NK-92 treated with Interleukin-12 subunit alpha and Interleukin-12 subunit beta, amount 100 ng/mL, for 24 hours (cell line): ENCODE results near the gene HOXC6.

Experiments
- DNase-seq: peaks from one replicate; lab custom pipeline; 2025; lab: John Stamatoyannopoulos, UW

Gene HOXC6

DNA sequence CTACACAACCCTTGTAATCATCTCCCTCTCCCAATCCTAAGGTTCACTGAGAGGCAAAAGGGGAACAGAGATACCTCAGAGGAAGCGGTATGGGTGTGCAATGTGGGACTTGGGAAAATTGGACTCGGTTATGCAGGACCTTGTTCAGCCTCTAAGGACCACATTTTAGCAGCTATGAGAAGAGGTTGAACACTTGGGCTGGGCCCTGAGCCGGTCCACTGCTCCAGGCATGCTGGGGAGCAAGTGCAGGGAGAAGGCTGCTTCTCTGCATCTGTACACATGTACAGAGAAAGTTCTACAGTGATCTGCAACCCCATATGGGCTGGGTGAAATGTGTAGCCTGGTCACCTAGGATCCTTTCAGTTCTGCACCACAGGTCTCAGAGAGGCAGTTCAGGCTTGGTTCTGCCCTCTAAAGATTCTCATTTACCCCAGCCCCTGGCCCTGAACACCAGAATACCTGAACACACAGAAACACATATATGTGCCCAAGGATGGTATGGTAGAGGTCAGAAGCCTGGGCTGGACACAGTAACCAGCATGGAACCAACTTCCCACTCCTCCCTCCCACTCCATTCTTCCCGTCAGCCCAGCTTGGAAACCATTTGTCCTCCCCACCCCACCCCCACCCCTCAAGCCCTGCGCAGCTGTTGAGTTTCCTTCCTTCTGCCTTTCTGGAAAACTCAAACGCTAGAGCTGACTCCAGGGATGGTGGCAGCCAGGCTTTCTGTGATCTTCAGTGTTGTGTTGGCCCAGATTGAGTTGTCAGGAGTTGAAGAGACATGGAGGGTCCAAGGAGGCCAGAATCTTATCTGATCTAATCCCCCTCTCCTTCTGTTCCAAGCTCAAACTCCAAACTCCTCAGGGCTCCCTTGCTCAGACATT, 15.0 kb downstream of the HOXC6 start:
- DNase-seq: no peak

DNA sequence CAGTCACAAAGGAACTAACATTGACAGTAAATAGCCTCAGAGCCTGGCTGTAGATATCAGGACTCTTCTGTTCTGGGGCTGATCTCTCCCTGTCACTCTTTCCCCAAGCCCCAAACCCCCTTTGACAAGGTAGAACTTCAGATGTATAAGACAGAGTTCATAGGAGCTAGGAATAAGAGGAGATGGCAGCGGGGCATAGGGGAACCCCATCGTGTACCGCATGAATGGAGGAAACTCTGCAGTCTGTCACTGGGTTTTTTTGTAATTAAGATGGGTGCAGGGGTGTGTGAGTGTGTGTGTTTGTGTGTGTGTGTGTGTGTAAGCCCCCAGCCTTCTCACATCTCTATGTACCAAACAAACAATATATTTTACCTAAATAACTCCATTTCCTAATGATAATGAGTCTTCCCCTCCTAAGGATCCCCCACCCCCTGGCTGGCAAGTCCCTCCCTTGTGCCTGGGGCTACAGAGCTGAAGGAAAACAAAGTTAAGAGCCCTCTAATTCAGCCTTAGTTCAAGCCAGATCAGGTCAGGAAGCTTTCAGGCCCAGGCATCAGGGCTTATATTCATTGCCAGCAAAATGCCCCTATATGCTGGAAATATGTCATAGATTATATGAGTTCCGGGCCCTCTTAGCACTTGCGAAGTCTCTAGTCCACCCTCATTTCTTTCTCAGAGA, 16.3 kb downstream of the HOXC6 start:
- no peak for DNase-seq

DNA sequence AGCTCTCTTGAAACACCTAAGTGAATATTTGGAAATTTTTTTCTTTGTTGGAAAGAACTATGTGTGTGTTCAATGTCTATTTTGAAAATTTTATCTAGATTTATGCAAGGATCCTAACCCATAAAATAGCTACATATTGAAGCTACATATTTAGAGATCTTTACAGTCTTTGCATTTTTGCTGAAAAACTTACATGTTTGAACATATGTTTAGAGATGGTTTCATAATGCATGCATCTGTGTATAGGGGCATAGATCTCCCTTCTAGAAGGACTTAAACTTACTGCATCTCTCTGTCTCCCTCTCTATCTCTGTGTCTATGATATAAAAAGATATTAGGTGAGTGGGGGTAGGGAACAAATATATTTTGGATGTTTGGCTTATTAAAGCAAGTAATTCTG, 17.2 kb downstream of the HOXC6 start:
- DNase-seq: no peak

DNA sequence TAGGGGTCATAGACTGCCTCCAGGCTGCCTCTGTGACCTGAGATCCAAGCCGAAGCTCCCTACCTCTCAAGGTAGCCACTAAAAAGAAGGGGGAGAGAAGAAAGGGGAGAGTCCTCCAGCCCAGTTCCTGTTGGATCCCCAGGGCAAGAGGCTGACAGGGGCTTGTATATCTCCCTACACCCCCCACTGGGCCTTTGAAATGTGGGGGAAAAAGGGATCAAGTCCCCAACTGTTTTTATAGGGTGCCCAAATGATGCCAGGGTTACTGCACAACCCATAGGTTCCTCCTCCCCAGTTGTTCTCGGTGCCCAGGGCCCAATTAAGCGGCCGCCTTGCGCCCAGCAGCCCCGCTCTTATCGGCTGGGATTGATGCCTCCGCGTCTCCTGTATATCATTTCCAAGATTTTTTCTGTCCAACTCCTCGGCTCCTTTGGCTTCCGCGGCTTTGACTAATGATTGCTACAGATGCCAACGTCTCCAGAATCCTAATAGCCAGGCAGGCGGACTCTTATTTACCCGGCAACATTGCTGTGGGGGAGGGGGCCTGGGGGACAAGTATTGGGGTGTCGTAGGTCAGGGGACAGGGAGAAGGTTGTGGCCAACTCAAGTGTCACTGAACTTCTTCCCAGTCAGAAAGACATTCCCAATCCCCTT, 17.8 kb downstream of the HOXC6 start:
- DNase-seq: no peak

DNA sequence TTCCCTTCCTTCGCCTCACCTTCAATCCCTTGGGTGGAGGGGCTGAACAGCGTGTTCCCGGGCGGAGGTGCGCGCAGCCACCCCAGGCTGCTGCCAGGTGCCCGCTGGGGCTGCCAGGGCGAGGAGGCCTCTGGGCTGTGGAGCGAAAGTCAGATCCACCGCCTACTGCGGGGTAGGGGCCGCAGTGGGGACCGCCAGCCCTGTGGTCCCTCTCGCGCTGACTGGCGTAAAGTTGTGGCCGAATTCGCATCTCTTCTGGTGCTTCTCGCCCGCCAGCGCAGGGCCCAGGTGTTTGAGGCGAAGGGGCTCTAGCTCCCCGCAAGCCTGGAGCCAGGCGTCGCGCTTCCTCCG, 18.5 kb downstream of the HOXC6 start:
- no peak for DNase-seq

DNA sequence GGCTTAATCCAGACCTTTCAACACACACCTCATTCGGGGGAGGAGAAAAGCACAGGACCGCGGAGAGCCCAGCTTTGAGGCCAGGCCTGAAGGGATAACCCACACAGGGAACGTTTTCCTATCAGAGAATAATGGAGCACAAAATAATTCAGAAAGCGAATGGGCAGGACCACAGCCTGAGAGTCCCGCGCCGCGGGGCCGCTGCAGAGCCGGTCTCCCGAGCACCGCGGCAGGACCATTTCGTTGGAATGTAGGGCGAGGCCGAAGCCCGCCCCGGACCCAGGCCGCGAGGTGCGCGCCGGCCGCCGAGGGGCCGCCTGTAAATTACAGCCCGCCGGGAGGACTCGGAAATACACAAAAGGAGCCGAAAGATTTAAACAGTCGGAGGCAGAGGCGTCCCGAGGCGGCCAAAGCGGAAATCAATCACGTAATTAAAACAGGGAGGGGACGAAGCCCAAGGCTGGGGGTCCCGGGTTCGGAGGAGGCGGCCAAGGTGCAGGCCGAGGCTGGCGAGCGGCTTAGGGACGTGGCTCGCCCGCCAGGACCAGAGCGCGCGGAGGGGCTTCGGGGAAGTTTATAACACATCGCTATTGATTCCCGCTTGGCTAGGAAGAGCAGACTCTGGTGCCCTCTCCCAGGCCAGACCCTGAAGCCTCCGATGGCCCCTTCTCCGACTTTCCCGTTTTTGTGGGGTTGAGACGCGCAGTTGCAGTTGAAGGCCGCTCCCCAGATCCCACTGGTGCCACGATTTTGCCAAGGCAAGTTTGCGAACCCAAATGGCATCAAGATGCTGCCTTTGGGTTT, 19.1 kb downstream of the HOXC6 start:
- DNase-seq: no peak

DNA sequence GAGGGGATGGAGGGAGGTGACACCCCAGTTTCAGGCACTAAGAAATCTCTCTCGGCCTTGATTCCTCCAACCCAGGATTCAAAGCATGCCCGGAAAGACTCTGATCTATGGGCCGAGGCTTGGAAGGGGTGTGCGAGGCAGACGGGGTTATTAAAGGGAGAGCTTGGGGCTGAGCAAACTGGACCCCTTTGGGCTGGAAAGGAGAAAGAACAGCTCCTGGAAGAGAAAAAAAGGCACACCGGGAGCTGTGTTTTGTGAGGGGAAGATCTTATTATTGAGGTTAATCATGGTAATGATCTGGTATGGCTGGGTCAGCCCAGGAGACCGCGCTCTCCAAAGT, 19.7 kb downstream of the HOXC6 start:
- no peak for DNase-seq

DNA sequence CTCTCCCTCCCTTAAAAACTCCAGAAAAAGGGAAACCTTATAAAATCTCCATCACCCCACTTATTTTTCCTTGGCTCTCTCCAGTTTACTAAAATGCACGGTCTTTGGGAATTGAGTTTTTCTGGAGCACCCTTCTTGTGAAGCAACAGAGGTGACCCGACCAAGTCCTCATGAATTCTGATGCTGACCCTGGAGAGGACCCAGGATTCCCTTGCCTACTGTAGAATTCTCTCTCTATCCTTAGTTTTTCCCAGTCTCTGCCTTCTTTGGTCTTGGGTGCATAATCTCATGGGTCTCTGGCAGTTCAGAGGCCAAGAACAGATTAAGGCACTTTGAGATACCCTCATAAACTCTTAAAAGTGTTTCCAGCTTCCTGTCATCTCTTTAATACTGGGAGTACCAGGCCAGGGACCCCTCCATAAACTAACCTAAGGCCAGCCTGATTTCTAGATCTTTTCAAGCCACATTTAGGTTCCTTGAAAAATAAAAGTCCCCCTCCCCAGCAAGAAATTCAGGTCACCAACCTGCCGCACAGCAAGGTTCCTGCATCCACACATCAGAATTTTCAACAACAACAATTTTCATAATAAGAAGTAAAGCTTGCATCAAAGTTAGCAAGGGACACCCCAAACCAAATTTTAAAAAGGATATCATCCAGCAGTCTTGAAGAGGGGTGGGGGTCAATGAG, 20.3 kb downstream of the HOXC6 start:
- DNase-seq: no peak

DNA sequence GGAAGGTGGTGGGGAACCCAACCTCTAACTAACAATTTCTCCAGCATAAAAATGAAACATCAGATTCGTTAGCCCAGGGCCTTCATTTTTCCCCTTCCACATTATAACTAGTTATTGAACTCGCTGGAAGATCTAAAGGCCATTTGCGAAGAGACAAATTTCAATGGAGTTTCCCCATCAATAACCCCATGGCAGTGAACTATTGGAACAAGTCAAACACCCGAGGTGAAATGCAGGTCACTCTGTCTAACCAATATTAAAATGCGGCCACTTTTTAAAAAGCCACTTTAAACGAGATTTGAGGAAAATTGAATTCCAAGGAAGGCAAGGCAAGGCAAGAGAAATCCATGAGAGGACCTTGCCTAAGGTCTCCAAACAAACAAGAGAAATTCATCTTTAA, 20.9 kb downstream of the HOXC6 start:
- no peak for DNase-seq

DNA sequence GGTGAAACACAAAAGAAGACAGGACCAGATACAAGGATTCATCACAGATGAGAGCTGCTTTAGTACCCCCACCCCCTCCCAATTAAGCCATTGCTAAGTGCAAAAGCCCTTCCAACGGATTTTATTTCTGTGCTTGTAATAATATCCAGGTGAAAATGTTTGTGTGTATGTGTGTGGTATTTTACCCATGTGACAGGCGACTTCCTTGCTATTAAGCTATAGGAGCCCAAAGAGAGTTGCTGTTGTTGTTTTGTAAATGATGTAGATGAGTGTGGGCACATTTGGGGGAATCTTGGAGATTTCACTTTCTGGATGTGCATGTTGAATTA, 22.2 kb downstream of the HOXC6 start:
- DNase-seq: no peak

DNA sequence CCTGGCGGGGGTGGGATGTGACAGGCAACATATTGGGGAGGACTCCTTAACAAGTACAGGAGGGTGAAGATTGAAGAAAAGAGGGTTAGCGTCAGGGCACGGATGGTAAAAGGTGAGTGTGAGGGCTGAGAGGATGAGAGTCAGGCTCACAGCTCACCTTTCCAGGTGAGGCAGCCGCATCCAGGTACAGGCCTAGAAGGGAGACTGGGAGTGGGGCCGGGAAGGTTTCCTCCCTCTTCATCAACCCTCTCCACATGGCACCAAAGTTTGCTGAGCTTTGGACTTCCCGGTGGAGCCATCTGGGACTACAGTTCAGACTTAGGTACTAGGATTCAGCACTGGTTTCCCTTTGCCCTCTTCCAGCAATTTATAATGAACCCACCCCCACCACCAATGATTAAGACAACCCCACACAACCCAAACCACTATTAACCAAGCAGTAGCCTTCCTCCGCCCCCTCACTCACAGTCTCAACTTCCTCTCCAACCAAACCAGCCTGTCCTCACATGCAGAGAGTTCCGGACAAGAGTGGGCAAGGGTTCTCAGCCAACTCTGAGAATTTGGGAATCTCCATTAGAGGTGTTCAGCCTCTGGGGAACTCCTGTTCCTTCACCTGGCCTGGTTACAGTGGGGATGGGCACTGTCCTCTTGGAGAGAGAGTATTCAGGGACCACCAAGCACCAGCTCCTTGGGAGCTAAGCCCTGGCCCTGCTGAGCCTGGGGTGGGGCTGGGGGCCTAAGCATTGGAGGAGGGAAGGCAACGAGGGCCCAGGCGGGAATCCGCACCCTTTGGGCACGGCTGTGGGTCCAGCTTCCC, 23.0 kb downstream of the HOXC6 start:
- DNase-seq: no peak

DNA sequence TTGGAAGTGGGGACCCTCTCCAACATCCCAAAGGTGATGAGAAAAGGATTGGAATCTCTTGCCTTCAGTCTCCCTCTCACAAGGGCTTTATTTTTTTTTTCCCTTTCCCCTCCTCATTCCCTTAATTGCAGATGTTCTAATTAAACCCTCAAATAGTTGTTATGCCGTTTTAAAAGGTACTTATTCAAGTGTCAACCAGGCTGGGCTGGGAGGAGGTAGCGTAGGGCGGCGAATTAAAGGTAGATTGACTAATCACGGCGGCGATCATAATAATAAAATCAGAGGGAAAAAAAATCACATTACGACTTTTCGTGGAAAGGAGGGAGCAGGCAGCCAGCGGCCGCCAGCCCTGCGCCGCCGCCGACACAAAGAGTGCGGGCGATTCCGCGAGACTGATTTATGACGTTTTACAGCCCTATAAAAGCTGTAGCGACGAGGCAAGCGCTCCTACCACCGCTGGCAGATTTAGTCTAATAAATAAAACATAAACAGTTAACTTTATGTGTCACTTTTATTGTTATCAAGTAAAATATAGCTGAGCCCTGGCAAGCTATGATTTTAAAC, 23.7 kb downstream of the HOXC6 start:
- no peak for DNase-seq

DNA sequence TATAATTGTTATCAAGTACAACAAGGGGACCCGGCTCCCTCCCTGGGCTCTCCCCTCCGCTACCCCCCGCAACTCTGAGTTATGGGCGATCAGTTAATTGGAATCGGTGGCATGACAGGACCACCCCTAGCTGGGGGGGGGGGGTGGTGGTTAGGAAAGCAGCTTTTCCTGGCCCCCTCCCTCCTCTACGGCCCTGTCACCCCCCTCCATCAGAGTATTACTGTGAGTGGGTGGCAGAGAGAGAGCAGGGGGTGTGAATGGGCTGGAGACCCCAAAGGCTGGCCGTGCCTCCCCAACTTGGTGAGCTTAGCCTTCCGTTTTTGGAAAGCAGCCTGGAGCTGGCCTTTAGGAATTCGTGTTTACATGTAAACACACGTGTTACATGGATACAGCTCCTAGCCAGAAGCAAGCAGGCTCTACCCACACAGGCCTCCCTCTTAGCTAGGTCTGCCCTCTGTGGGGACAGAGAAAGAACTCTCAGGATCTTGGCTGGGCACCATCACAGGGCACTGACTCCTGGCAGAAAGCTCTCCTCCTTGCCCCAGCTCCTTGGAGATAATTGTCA, 24.3 kb downstream of the HOXC6 start:
- DNase-seq: no peak

DNA sequence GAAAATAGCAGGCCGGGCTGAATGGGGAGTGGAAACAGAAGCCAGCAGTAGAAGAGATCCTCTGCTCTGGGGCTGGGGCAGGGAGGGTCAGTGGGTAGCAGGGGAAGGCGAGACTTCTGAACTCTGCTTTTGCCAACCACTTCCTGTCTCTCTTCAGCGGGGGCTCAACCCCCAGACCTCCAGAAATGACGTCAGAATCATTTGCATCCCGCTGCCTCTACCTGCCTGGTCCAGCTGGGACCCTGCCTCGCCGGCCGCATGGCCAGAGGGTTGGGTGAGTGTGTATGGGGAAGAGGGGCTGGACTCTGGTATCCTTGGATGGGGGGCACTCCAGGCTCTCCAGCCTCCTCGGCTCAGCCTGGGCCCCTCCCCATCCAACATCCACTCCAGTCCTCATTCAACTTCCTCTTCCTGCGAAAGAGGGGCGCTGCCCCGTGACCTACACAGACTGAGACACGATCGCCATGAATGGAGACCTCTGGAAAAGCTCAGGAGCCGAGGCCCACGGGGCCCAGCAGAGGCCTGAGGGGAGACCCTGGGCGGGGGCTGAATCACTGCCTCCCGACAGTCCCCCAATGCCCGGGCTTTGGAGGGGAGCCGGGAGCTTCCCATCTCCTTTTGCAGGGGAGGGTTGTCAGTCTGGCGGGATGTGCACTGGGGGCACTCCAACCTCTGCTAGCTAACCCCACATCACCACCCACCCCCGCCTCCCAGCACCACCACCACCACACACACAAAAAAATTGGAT, 24.9 kb downstream of the HOXC6 start:
- no peak for DNase-seq

DNA sequence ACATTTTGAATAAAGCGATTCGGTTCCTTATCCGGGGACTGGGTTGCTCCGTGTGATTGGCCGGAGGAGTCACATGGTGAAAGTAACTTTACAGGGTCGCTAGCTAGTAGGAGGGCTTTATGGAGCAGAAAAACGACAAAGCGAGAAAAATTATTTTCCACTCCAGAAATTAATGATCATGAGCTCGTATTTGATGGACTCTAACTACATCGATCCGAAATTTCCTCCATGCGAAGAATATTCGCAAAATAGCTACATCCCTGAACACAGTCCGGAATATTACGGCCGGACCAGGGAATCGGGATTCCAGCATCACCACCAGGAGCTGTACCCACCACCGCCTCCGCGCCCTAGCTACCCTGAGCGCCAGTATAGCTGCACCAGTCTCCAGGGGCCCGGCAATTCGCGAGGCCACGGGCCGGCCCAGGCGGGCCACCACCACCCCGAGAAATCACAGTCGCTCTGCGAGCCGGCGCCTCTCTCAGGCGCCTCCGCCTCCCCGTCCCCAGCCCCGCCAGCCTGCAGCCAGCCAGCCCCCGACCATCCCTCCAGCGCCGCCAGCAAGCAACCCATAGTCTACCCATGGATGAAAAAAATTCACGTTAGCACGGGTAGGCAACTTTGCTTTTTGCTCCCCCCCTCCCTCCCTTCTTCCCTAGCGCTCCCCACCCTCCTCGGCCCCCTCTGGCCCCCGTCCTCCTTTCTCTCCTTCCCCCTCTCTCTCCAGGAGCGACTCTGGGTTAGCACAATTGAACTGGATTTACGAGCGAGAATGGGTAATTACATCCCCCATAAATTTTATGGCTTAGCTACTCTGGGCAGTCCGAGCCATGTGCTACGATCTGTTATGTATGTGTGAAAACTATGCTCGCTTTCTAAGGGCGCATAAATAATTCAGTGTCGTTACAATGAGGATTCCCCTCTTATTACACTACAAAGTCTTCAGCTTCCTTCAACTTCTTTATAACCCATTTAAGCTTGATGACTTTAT, 25.8 kb downstream of the HOXC6 start, which contains the start of gene HOXC4:
Gene HOXC4 (plus strand): TSS at position 85 of the 991 bp plus-strand sequence. CDS start 88 bp downstream, at position 173.
- no peak for DNase-seq

DNA sequence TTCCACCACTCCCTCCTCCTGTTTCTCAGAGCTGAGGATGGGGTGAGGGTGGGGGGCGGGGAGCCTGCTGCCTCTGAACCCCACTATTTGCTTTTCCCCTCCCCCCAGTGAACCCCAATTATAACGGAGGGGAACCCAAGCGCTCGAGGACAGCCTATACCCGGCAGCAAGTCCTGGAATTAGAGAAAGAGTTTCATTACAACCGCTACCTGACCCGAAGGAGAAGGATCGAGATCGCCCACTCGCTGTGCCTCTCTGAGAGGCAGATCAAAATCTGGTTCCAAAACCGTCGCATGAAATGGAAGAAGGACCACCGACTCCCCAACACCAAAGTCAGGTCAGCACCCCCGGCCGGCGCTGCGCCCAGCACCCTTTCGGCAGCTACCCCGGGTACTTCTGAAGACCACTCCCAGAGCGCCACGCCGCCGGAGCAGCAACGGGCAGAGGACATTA, 26.5 kb downstream of the HOXC6 start:
- DNase-seq: no peak

DNA sequence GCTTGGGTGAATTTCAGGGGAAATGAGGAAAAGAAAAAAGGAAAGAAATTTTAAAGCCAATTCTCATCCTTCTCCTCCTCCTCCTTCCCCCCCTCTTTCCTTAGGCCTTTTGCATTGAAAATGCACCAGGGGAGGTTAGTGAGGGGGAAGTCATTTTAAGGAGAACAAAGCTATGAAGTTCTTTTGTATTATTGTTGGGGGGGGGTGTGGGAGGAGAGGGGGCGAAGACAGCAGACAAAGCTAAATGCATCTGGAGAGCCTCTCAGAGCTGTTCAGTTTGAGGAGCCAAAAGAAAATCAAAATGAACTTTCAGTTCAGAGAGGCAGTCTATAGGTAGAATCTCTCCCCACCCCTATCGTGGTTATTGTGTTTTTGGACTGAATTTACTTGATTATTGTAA, 27.3 kb downstream of the HOXC6 start:
- DNase-seq: no peak

DNA sequence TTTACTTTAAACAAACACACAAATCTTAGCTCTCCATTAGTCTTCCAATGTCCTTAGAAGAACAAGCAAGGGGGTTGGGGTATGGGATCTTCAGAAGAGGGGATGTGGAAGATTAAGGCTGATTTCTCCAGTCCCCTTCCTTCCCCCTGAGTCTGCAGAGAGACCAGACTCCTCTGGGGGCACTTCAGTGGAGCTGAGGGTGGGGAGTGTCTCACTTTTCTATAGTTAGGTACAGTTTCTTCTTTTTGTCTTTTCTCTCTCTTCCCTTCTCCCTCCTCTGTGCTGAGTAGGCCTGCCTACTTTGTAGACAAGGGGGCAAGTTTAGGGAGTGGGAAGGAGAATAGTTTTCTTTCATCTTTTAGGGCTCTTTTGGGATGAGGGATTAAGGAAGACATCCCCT, 27.9 kb downstream of the HOXC6 start:
- DNase-seq: no peak
